ENCODE results near the gene MVD.
"Not testable (repeated sequence)": the region's sequence is repeated elsewhere in the genome, so short reads cannot be mapped to it uniquely, and the experiment has no call there.

Gene MVD

GRCh38 chr16:88622866-88623265, 40.0 kb downstream of the MVD start:
- DNase-seq: no peak

GRCh38 chr16:88622125-88622524, 40.8 kb downstream of the MVD start:
- DNase-seq: no peak

GRCh38 chr16:88619859-88620815, 42.8 kb downstream of the MVD start:
- DNase-seq: peak; percentile 74

- no peak for DNase-seq
These were observed 43.8 kb downstream of the MVD start for GRCh38 chr16:88618956-88619667.

- DNase-seq: no peak
These were observed 44.5 kb downstream of the MVD start for GRCh38 chr16:88618182-88618955.

- DNase-seq: no peak
These were observed 45.4 kb downstream of the MVD start for GRCh38 chr16:88617268-88618031.

GRCh38 chr16:88616736-88617135, 46.2 kb downstream of the MVD start:
- DNase-seq: no peak

- no peak for DNase-seq
These were observed 46.6 kb downstream of the MVD start for GRCh38 chr16:88616320-88616719.

GRCh38 chr16:88614818-88615580, 47.9 kb downstream of the MVD start:
- no peak for DNase-seq

- no peak for DNase-seq
These were observed 48.7 kb downstream of the MVD start for GRCh38 chr16:88613911-88614817.

- DNase-seq: no peak
These were observed 49.6 kb downstream of the MVD start for GRCh38 chr16:88613293-88613692.

GRCh38 chr16:88610909-88611812, 51.7 kb downstream of the MVD start:
- DNase-seq: no peak

GRCh38 chr16:88610080-88610479, 52.8 kb downstream of the MVD start:
- no peak for DNase-seq

- not testable (repeated sequence) for DNase-seq
These were observed 53.5 kb downstream of the MVD start for GRCh38 chr16:88609426-88609825.

GRCh38 chr16:88608076-88608475, 54.8 kb downstream of the MVD start:
- no peak for DNase-seq

GRCh38 chr16:88606148-88606757, 56.6 kb downstream of the MVD start:
- DNase-seq: no peak

GRCh38 chr16:88605186-88606147, 57.4 kb downstream of the MVD start:
- no peak for DNase-seq

GRCh38 chr16:88602091-88602490, 60.8 kb downstream of the MVD start:
- DNase-seq: no peak
